ENCODE data around the gene REEP1. TPM values are rescaled to one million over a fixed set of nuclear protein-coding genes. Genes with fewer than 3 reads are reported as not detected.

Gene REEP1
- total and polyA plus RNA-seq, 2 of the 13 experiments (the other 11 are each of a cell fraction or from before 2014, with no cell fraction given) = 0.27 TPM; not detected in 1

DNA sequence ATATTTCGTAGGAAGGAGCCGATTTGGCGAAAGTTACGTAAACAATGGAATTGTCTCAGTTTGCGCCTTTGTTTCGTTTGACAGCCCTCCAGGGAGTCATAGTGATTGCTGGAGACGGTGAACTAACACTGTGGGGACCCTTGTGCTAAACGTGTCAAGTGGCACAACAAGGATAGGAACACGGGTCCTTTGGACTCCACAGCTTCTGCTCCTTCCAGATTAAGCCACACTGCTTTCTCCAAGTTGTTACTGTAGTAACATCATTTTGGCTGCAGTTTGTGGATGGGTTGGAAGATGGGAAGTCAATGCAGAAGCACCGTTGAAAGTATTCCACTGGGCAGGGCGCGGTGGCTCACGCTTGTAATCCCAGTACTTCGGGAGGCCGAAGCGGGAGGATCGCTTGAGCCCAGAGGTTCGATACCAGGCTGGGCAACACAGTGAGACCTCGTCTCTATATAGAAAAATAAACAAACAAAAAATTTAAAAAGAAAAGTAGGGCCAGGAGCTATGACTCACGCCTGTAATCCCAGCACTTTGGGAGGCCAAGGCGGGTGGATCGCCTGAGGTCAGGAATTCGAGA, 141.5 kb downstream of the REEP1 start (continued):
- TF ChIP-seq, protein P1, sequence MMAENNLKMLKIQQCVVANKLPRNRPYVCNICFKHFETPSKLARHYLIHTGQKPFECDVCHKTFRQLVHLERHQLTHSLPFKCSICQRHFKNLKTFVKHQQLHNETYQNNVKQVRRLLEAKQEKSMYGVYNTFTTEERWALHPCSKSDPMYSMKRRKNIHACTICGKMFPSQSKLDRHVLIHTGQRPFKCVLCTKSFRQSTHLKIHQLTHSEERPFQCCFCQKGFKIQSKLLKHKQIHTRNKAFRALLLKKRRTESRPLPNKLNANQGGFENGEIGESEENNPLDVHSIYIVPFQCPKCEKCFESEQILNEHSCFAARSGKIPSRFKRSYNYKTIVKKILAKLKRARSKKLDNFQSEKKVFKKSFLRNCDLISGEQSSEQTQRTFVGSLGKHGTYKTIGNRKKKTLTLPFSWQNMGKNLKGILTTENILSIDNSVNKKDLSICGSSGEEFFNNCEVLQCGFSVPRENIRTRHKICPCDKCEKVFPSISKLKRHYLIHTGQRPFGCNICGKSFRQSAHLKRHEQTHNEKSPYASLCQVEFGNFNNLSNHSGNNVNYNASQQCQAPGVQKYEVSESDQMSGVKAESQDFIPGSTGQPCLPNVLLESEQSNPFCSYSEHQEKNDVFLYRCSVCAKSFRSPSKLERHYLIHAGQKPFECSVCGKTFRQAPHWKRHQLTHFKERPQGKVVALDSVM (CRISPR knock-in tag; IDR thresholded peaks at IDR 0.05) = peak; percentile 98
- no peak for TF ChIP-seq CENPT (CRISPR knock-in tag; IDR thresholded peaks at IDR 0.05; ENCODE audit: low read depth)
- TF ChIP-seq ZNF775 (CRISPR knock-in tag; IDR thresholded peaks at IDR 0.05; ENCODE audit: borderline replicate concordance) = no peak
- no peak for TF ChIP-seq ARNT (IDR thresholded peaks at IDR 0.05)
- no peak for TF ChIP-seq ZBTB43 (CRISPR knock-in tag; conservative IDR thresholded peaks at IDR 0.05)
- TF ChIP-seq BCLAF1 (IDR thresholded peaks at IDR 0.05) = no peak
- TF ChIP-seq RARG (CRISPR knock-in tag; IDR thresholded peaks at IDR 0.05; ENCODE audit: low read depth) = no peak
- TF ChIP-seq ZIK1 (CRISPR knock-in tag; IDR thresholded peaks at IDR 0.05; ENCODE audit: borderline replicate concordance, low read depth) = no peak
- no peak for TF ChIP-seq RORA (CRISPR knock-in tag; IDR thresholded peaks at IDR 0.05)
- TF ChIP-seq RCOR2 (CRISPR knock-in tag; IDR thresholded peaks at IDR 0.05) = peak; percentile 69; the same call in 1 of the 2 replicates
- no peak for TF ChIP-seq ZNF180 (CRISPR knock-in tag; IDR thresholded peaks at IDR 0.05; ENCODE audit: borderline replicate concordance, low read depth)
- TF ChIP-seq GLI4 (CRISPR knock-in tag; IDR thresholded peaks at IDR 0.05; ENCODE audit: borderline replicate concordance) = 0 out of 2 replicates have a peak, but pooled peaks have one; percentile 64
- peak in 1 of 2 experiments; percentile 10; a peak in 1 of 4 replicates for TF ChIP-seq KLF16 (CRISPR knock-in tag; IDR thresholded peaks at IDR 0.05)
- no peak for TF ChIP-seq LCORL (IDR thresholded peaks at IDR 0.05)
- TF ChIP-seq LCORL (CRISPR knock-in tag; IDR thresholded peaks at IDR 0.05) = peak; percentile 3; the same call in 1 of the 2 replicates
- no peak for TF ChIP-seq GFI1 (CRISPR knock-in tag; IDR thresholded peaks at IDR 0.05; ENCODE audit: borderline replicate concordance)
- no peak for TF ChIP-seq TIGD3 (CRISPR knock-in tag; IDR thresholded peaks at IDR 0.05; ENCODE audit: borderline replicate concordance)
- TF ChIP-seq ZMYM2 (CRISPR knock-in tag; IDR thresholded peaks at IDR 0.05) = peak; percentile 92; the same call in 1 of the 2 replicates
- peak; percentile 48; the same call in 1 of the 2 replicates for TF ChIP-seq MTF2 (CRISPR knock-in tag; IDR thresholded peaks at IDR 0.05; ENCODE audit: borderline replicate concordance)
- TF ChIP-seq ATF6 (CRISPR knock-in tag; conservative IDR thresholded peaks at IDR 0.05) = no peak
- no peak for TF ChIP-seq RFXANK (CRISPR knock-in tag; IDR thresholded peaks at IDR 0.05)
